Spleen (tissue), 7 donors: ENCODE results near the gene MINDY4.

Experiments
- POLR2AphosphoS5 ChIP-seq, 3 donors: sonication (generic); formaldehyde crosslinking; IDR thresholded peaks; one replicate each; pipeline ENCODE4 v1.5.1; 2017; ENCODE audit warnings: antibody characterized with exemption in 3 of 3
- TF ChIP-seq, protein P1 (sequence below), 11 experiments: fragments of 200-600 bp in 7 of 11; fragments of 450-650 bp in 4 of 11; sonication (generic) in 4 of 11; IDR thresholded peaks in 8 of 11; conservative IDR thresholded peaks in 3 of 11; 1 replicate in 7 of 11; 2 replicates in 4 of 11; pipeline versions ENCODE4 v1.4.0 to v1.8.0; 2016 to 2021; ENCODE audit warnings: antibody characterized with exemption in 11 of 11, inconsistent platforms in 4 of 11, mild to moderate bottlenecking in 1 of 11
- donor health status: DM: no; HTN: no; CAD: no; lungs with moderate emphysema.
- donor health status: DM: no; HTN: no; CAD: no.
- donor health status: DM: no; HTN: no; CAD: no.

DNA sequence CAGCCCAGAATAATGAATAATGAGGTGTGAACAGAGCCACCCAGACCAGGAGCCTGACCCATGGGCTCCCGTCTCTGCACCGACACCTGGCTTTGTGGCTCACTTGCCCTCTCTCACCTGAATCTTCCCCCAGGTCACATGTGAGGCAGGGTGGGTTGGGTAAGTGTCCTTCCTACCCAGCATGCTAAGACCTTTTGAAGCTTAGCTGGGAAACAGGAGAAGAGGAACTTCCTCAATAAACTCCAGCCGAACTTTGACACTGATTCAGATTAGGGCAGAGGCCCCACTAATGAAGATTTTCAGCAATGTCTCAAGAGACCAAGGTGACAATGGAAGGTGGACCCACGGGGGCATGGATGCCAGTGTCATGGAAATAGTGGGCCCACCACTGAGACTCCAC is 93.9 kb downstream of the MINDY4 start:
- no peak for TF ChIP-seq POLR2AphosphoS5 (IDR thresholded peaks at IDR 0.05)
- TF ChIP-seq, protein P1, sequence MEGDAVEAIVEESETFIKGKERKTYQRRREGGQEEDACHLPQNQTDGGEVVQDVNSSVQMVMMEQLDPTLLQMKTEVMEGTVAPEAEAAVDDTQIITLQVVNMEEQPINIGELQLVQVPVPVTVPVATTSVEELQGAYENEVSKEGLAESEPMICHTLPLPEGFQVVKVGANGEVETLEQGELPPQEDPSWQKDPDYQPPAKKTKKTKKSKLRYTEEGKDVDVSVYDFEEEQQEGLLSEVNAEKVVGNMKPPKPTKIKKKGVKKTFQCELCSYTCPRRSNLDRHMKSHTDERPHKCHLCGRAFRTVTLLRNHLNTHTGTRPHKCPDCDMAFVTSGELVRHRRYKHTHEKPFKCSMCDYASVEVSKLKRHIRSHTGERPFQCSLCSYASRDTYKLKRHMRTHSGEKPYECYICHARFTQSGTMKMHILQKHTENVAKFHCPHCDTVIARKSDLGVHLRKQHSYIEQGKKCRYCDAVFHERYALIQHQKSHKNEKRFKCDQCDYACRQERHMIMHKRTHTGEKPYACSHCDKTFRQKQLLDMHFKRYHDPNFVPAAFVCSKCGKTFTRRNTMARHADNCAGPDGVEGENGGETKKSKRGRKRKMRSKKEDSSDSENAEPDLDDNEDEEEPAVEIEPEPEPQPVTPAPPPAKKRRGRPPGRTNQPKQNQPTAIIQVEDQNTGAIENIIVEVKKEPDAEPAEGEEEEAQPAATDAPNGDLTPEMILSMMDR (IDR thresholded peaks at IDR 0.05 in 8 of 11, conservative IDR thresholded peaks at IDR 0.05 in 3 of 11) = no peak
